Activated CD8-positive, alpha-beta memory T cell treated with anti-CD3 and anti-CD28 coated beads, Interleukin-2, amount 50 U/mL, for 48 hours (primary cell): Measurements from ENCODE around the gene DGCR8.

ENCODE experiments used
- DNase-seq: peaks from one replicate; pipeline ENCODE4 v3.0.0-alpha.2; 2020

Gene DGCR8

GRCh38 chr22:20068640-20069039, 11.4 kb upstream of the DGCR8 start:
- DNase-seq, result no peak

- no peak for DNase-seq
These were observed 10.6 kb upstream of the DGCR8 start for GRCh38 chr22:20069331-20070042.

GRCh38 chr22:20071524-20071972, 8.5 kb upstream of the DGCR8 start:
- DNase-seq, result no peak

- no peak for DNase-seq
These were observed 3.3 kb upstream of the DGCR8 start for GRCh38 chr22:20076627-20077172.

- DNase-seq, result no peak
These were observed 369 bp downstream of the DGCR8 start for GRCh38 chr22:20080445-20080775.

- no peak for DNase-seq
These were observed 974 bp downstream of the DGCR8 start for GRCh38 chr22:20080776-20081654.

GRCh38 chr22:20083157-20083890, 3.3 kb downstream of the DGCR8 start:
- DNase-seq, result no peak

GRCh38 chr22:20083891-20084546, 4.0 kb downstream of the DGCR8 start:
- DNase-seq, result no peak

GRCh38 chr22:20084547-20085413, 4.7 kb downstream of the DGCR8 start:
- DNase-seq, result no peak

GRCh38 chr22:20085651-20086050, 5.6 kb downstream of the DGCR8 start:
- DNase-seq, result no peak

- DNase-seq, result no peak
These were observed 6.1 kb downstream of the DGCR8 start for GRCh38 chr22:20086101-20086599.

- no peak for DNase-seq
These were observed 6.7 kb downstream of the DGCR8 start for GRCh38 chr22:20086763-20087162.

- DNase-seq, result no peak
These were observed 7.5 kb downstream of the DGCR8 start for GRCh38 chr22:20087319-20088262.

GRCh38 chr22:20088263-20088648, 8.2 kb downstream of the DGCR8 start:
- DNase-seq, result no peak

GRCh38 chr22:20089226-20089976, 9.4 kb downstream of the DGCR8 start:
- DNase-seq, result no peak

- DNase-seq, result no peak
These were observed 10.1 kb downstream of the DGCR8 start for GRCh38 chr22:20089977-20090729.

GRCh38 chr22:20090730-20091240, 10.7 kb downstream of the DGCR8 start:
- no peak for DNase-seq

- DNase-seq, result no peak
These were observed 11.8 kb downstream of the DGCR8 start for GRCh38 chr22:20091690-20092476.
